GM12892 (cell line): ENCODE data around the gene APBB2.
"Not testable (repeated sequence)": the region's sequence is repeated elsewhere in the genome, so short reads cannot be mapped to it uniquely, and the experiment has no call there.

Experiments used
- POLR2A ChIP-seq: IDR thresholded peaks from 2 replicates; pipeline ENCODE4 v1.6.1; 2011; ENCODE audit warnings: low read depth, low read length, control low read depth
- POLR2AphosphoS5 ChIP-seq: IDR thresholded peaks from 2 replicates; pipeline ENCODE4 v1.6.1; 2011; ENCODE audit warnings: low read depth, low read length, control low read depth

GRCh38 chr4:40900531-40900930, 313.8 kb downstream of the APBB2 start:
- not testable (repeated sequence) for TF ChIP-seq POLR2A, POLR2AphosphoS5
